Esophagus squamous epithelium (tissue), 5 donors: ENCODE results near the gene CDIPT. TPM values are rescaled to one million over a fixed set of nuclear protein-coding genes. Genes with fewer than 3 reads are reported as not detected.

Experiments
- DNase-seq: peaks from one replicate; lab custom pipeline; 2025; lab: John Stamatoyannopoulos, UW
- H3K27ac ChIP-seq, 4 donors: fragments of 200-600 bp; sonication (generic); one replicate each; pipeline ENCODE4 v1.5.1; 2016 to 2019; ENCODE audit warnings: mild to moderate bottlenecking in 1 of 4
- H3K27me3 ChIP-seq, 4 donors: fragments of 200-600 bp; sonication (generic); 1 replicate in 3 of 4; 2 replicates in 1 of 4; pipeline versions ENCODE4 v1.5.1 to v1.6.0; 2017 to 2021; ENCODE audit warnings: antibody characterized with exemption in 1 of 4
- H3K36me3 ChIP-seq, 3 donors: fragments of 200-600 bp; sonication (generic); one replicate each; pipeline ENCODE4 v1.5.1; 2016 to 2019
- H3K4me1 ChIP-seq, 3 donors: fragments of 200-600 bp; sonication (generic); one replicate each; pipeline ENCODE4 v1.5.1; 2017 to 2019
- H3K4me3 ChIP-seq, 4 donors: fragments of 200-600 bp; sonication (generic); 1 replicate in 3 of 4; 2 replicates in 1 of 4; pipeline ENCODE4 v1.5.1; 2016 to 2019; ENCODE audit warnings: mild to moderate bottlenecking in 2 of 4, moderate library complexity in 1 of 4
- H3K9me3 ChIP-seq, 3 donors: fragments of 200-600 bp; sonication (generic); one replicate each; pipeline ENCODE4 v1.5.1; 2016 to 2019
- POLR2A ChIP-seq, 4 donors: fragments of 450-650 bp; IDR thresholded peaks; one replicate each; pipeline ENCODE4 v1.6.1; 2017; ENCODE audit warnings: antibody characterized with exemption in 4 of 4, mild to moderate bottlenecking in 4 of 4, moderate library complexity in 3 of 4
- WGBS, 2 donors: methylation state at CpG; one replicate each; pipeline ENCODE4 v1.1.5; 2018; 5-methylcytosine and 5-hydroxymethylcytosine counted together
- intact Hi-C: fragments of 100-400 bp; cut with DNase I; formaldehyde crosslinking; loops from one replicate; pipeline ENCODE4 v1.15.0; 2022
- total RNA-seq, 4 donors: library from RNA; depleted of rRNA; stranded (reverse); fragments of >200 nt; gene quantifications; one replicate each; pipeline ENCODE4 v1.1.0, GENCODE V29; 2016
- TF ChIP-seq, protein P1 (sequence below), 6 experiments: fragments of 450-650 bp in 4 of 6; fragments of 200-600 bp in 2 of 6; sonication (generic) in 2 of 6; IDR thresholded peaks; one replicate each; pipeline ENCODE4 v1.5.1; 2016 to 2019; ENCODE audit warnings: antibody characterized with exemption in 6 of 6, mild to moderate bottlenecking in 4 of 6, moderate library complexity in 4 of 6
- donor health status: DM: yes; HTN: yes; CAD: no.

The CDIPT gene
- total RNA-seq, 4 donors from 2014 or later: 34.6 to 78.8 (median 44.6) TPM

DNA sequence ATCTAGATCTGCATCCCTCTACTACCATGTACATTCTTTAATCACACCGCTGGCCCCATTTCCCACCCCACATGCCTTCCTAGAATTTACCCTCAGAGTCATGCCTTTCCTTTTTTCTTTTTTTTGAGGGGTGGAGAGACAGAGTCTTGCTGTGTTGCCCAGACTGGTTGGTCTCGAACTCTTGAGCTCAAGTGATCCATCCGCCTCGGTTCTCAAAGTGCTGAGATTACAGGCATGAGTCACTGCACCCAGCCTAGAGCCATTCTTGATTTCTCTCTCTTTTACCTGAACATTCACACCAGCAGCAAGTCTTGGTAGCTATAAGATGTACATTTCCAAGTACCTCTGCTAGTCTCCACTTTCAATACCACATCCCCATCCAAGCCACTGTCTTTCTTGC, 44.9 kb downstream of the CDIPT start:
- H3K27me3 ChIP-seq: peaks cover 0 to 2% (median 0%) of the 10 kb centered on the region in 4 donors
- no peak for TF ChIP-seq POLR2A (IDR thresholded peaks at IDR 0.05)
- TF ChIP-seq, protein P1, sequence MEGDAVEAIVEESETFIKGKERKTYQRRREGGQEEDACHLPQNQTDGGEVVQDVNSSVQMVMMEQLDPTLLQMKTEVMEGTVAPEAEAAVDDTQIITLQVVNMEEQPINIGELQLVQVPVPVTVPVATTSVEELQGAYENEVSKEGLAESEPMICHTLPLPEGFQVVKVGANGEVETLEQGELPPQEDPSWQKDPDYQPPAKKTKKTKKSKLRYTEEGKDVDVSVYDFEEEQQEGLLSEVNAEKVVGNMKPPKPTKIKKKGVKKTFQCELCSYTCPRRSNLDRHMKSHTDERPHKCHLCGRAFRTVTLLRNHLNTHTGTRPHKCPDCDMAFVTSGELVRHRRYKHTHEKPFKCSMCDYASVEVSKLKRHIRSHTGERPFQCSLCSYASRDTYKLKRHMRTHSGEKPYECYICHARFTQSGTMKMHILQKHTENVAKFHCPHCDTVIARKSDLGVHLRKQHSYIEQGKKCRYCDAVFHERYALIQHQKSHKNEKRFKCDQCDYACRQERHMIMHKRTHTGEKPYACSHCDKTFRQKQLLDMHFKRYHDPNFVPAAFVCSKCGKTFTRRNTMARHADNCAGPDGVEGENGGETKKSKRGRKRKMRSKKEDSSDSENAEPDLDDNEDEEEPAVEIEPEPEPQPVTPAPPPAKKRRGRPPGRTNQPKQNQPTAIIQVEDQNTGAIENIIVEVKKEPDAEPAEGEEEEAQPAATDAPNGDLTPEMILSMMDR (IDR thresholded peaks at IDR 0.05): no peak
- 45 to 70% methylated on average over 4 of the region's 4 CpGs for WGBS, 2 donors
- peaks cover 0 to 22% (median 3%) of the 10 kb centered on the region in 3 donors for H3K36me3 ChIP-seq
- DNase-seq: no peak
- H3K9me3 ChIP-seq: no peaks in the 10 kb centered on the region
- H3K4me3 ChIP-seq: no peak overlapping the region
- intact Hi-C loops: no loop called here
- H3K4me1 ChIP-seq: peaks cover 45 to 90% (median 65%) of the 10 kb centered on the region in 3 donors
- H3K27ac ChIP-seq: no peak overlapping the region

DNA sequence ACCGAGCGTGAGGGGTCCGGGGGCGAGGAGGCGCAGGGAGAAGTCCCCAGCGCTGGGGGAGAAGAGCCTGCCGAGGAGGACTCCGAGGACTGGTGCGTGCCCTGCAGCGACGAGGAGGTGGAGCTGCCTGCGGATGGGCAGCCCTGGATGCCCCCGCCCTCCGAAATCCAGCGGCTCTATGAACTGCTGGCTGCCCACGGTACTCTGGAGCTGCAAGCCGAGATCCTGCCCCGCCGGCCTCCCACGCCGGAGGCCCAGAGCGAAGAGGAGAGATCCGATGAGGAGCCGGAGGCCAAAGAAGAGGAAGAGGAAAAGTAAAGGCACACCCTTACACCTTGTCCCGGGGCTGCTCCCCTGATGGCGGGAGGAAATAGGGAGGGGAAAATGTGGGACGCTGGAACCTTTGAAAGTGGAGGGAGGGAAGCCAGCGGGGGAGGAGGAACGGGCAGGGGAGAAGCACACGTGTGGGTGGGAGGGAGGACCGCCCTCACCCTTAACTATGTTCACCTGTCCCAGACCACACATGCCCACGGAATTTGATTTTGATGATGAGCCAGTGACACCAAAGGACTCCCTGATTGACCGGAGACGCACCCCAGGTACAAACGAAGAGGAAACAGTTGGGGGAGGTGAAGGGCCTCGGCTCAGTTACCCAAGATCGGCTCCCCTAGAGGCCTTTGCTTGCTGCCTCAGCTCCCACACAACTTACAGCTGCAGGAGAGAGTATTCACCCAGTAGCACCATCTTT, 46.2 kb downstream of the CDIPT start:
- intact Hi-C loops: no loop called here
- Histone ChIP-seq H3K4me3 (peak overlapping the region; percentile 67 to 86 (median 80)), H3K36me3 (peaks cover 0 to 22% (median 0%) of the 10 kb centered on the region in 3 donors), H3K9me3 (no peaks in the 10 kb centered on the region), H3K27me3 (peaks cover 0 to 14% (median 0%) of the 10 kb centered on the region in 4 donors), H3K27ac (peak overlapping the region; percentile 93 to 97 (median 96)), H3K4me1 (peaks cover 43 to 90% (median 65%) of the 10 kb centered on the region in 3 donors)
- 1% methylated on average over 17 to 27 of the region's 37 CpGs for WGBS, 2 donors
- no peak for DNase-seq
- TF ChIP-seq POLR2A (IDR thresholded peaks at IDR 0.05): no peak
- TF ChIP-seq, protein P1 (IDR thresholded peaks at IDR 0.05): peak in 1 of 6 experiments; percentile 26

DNA sequence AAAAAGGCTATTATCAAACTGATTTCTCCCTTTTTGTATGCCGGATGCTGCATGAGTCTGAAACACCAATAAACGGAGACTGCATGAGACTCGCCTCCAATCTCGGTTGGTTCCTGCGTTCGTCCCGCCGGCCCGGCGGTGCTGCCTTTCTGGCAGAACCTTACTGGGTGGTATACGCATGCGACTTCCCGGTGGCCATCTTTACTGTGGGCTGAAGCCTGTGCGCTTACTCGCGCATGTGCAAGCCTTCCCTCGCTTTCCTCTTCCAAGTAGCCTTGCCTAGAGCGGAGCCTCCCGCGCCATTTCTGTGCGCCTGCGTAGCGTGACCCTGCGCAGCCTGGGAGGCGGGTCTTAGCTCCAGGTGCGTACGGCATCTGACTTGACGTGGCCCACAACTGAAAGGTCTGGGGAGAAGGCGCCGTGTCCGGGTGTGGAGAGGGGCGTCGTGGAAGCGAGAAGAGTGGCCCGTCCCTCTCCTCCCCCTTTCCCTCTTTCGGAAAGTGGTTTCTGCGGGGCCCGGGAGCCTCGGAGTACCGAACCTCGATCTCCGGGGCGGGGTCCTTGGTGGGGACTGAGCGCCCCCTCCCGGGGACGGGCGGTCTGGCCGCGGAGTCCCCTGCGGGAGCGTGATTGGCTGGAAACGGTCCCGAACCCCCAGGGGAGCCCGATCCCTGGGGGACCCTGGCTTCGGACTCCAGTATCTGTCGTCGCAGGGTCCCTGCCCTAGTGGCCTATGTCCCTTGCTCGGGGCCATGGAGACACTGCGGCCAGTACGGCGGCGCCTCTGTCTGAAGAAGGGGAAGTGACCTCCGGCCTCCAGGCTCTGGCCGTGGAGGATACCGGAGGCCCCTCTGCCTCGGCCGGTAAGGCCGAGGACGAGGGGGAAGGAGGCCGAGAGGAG, 47.0 kb downstream of the CDIPT start, which contains the start of gene PAGR1:
Gene PAGR1 (plus strand): TSS at position 360 of the 901 bp plus-strand sequence. CDS start 374 bp downstream, at position 734.
- TF ChIP-seq, protein P1 (IDR thresholded peaks at IDR 0.05): peak; percentile 79 to 95 (median 89)
- TF ChIP-seq POLR2A (IDR thresholded peaks at IDR 0.05): peak in 3 of 4 donors; percentile 53 to 78 (median 70)
- Histone ChIP-seq H3K4me3 (peak within 1 kb of the TSS; percentile 67 to 86 (median 80)), H3K9me3 (no peaks in the 10 kb centered on the region), H3K27me3 (peaks cover 0 to 17% (median 0%) of the 10 kb centered on the region in 4 donors), H3K4me1 (peaks cover 41 to 90% (median 64%) of the 10 kb centered on the region in 3 donors), H3K36me3 (peaks cover 0 to 22% (median 0%) of the 10 kb centered on the region in 3 donors), H3K27ac (peak within 1 kb of the TSS; percentile 93 to 97 (median 96))
- DNase-seq: peak; percentile 94
- 0 to 1% methylated on average over 12 to 13 of the region's 70 CpGs for WGBS, 2 donors
- intact Hi-C loops: no loop called here

DNA sequence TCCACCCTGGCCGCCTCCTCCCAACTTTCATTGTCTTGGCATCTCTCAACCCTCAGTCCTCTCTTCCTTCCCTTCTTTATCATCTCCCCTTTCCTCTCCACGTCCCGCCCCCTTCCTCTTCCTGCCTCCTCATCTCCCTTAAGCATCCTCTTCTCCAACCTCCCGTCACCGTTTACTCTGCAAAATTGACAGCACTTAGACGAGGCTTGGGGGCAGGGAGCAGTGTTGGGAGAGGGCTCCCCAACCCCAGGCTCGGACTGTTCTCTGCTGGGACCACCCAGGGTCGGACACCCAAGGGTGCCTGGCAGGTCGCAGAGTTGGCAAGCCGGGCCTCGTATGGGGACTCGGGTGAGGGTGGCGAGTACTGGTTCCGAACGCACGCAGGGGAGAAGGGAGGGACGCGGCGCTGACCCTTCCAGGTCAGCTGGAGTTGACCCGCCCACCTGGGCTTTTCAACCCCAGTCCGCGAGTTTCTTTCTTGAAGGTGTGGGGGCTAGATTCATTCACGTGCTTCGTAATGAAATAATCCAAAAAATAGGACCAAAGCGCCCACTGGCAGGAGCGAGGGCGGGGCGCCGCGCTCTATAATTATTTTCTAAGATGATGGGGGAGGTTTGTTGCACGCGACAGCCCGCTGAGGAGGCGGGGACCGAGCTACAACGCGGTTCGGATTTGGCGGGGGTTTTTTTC, 47.8 kb downstream of the CDIPT start:
- peak overlapping the region; percentile 93 to 97 (median 96) for H3K27ac ChIP-seq
- peaks cover 45 to 90% (median 72%) of the 10 kb centered on the region in 3 donors for H3K4me1 ChIP-seq
- no peak for DNase-seq
- H3K36me3 ChIP-seq: peaks cover 0 to 26% (median 0%) of the 10 kb centered on the region in 3 donors
- intact Hi-C loops: no loop called here
- H3K4me3 ChIP-seq: peak overlapping the region; percentile 67 to 86 (median 80)
- 7 to 8% methylated on average over 9 to 26 of the region's 39 CpGs for WGBS, 2 donors
- TF ChIP-seq POLR2A (IDR thresholded peaks at IDR 0.05): no peak
- TF ChIP-seq, protein P1 (IDR thresholded peaks at IDR 0.05): no peak
- no peaks in the 10 kb centered on the region for H3K9me3 ChIP-seq
- peaks cover 0 to 17% (median 0%) of the 10 kb centered on the region in 4 donors for H3K27me3 ChIP-seq
